ENCODE results near the gene LLGL1.

DNA sequence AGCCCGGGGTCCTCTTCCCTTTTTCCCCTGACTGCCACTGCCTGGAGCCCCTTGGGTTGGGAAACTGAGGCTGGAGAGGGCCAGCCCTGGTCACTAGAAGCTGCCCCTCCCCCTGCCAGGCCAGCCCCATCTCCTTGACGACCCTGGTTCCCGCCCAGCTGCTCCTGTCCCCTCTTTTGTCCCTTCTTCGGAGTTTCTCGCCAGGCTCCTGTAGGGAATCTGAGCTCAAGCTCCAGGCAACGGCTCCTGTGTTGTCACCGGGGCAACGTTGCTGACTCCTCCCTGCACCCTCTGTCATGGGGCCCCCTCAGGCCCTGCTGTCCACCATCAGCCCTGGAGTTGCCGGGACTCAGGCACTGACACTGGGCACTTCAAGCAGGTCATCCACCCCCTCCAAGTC is 5.7 kb downstream of the LLGL1 start:
- TF ChIP-seq, protein P1, sequence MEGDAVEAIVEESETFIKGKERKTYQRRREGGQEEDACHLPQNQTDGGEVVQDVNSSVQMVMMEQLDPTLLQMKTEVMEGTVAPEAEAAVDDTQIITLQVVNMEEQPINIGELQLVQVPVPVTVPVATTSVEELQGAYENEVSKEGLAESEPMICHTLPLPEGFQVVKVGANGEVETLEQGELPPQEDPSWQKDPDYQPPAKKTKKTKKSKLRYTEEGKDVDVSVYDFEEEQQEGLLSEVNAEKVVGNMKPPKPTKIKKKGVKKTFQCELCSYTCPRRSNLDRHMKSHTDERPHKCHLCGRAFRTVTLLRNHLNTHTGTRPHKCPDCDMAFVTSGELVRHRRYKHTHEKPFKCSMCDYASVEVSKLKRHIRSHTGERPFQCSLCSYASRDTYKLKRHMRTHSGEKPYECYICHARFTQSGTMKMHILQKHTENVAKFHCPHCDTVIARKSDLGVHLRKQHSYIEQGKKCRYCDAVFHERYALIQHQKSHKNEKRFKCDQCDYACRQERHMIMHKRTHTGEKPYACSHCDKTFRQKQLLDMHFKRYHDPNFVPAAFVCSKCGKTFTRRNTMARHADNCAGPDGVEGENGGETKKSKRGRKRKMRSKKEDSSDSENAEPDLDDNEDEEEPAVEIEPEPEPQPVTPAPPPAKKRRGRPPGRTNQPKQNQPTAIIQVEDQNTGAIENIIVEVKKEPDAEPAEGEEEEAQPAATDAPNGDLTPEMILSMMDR (IDR thresholded peaks at IDR 0.05) = no peak
- TF ChIP-seq POLR2A (IDR thresholded peaks at IDR 0.05) = no peak
- no peak for TF ChIP-seq EP300 (IDR thresholded peaks at IDR 0.05)
